Stimulated activated CD4-positive, alpha-beta T cell treated with anti-CD3 and anti-CD28 coated beads, Interleukin-4, amount 100 ng/mL, for 4 hours (primary cell): Measurements from ENCODE around the gene CNKSR3.

ENCODE experiments used
- DNase-seq, 2 experiments: peaks; one replicate each; pipeline ENCODE4 v3.0.0-alpha.2; 2020

CNKSR3 gene

DNA sequence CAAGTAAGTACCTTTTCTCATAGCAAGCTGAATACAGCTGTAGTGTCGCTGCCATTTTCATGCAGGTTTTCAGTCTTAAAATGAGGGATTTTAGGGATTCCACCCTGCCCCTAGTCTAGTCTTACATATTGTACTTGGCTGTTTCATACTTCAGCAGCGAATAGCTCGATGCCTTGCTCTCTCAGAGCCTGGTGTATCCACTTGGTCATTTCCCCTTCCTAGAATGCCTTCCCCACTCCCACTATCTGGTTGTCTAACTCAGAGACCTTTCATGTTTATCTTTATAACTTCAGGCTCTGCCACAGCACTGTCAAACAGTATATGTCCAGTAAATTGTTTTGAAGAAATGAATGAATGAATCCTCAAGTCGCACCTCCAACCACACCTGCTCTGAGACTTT is 132.8 kb downstream of the CNKSR3 start:
- no peak for DNase-seq

DNA sequence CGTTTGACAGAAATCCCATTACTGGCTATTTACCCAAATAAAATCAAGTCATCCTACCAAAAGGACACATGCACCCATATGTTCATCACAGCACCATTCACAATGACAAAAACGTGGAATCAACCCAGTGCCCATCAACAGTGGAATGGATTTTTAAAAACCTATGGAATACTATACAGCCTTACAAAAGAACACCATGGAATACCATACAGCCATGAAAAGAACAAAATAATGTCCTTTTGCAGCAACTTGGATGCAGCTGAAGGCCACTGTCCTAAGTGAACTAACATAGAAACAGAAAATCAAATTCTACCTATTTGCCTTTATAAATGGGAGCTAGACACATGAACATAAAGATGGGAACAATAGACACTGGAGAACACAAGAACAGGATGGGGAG is 136.5 kb downstream of the CNKSR3 start:
- no peak for DNase-seq

DNA sequence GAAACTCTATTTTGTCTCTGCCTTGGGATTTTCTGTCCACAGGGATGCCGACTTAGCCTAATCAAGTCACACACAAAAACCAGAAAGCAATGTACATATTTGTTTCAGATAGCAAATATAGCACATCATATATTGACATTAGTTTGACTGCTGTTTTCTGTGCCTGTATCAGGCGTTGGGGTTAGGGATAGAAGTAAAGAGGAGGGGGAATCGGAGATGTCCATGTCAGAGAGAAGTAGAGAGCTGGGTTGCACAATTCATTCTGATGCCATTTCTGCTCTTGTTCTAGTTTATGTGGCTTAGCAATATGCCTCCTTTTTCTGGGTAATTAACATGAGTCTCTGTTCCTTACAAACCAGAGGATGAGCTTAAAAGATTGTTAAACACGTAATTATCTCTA is 139.2 kb downstream of the CNKSR3 start:
- DNase-seq = no peak

DNA sequence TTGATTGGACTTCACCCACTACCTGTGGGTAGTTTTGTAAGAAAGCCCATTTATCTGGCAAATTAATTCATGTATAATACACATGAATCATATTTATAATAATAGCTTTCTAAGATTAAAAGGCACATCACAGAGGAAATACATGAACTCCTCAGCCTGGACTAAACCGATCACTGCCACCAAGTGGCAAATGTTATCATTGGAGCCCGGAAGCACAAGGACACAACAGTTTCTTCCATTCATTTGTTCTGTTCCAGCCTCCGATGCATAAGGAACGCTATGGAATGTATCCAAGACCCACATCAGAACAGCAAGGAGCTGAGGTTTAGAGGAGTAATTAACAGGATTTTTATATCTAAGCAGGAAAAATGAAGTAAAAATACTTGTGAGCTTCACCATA is 139.9 kb downstream of the CNKSR3 start:
- DNase-seq = peak in 1 of 2 experiments; percentile 17

DNA sequence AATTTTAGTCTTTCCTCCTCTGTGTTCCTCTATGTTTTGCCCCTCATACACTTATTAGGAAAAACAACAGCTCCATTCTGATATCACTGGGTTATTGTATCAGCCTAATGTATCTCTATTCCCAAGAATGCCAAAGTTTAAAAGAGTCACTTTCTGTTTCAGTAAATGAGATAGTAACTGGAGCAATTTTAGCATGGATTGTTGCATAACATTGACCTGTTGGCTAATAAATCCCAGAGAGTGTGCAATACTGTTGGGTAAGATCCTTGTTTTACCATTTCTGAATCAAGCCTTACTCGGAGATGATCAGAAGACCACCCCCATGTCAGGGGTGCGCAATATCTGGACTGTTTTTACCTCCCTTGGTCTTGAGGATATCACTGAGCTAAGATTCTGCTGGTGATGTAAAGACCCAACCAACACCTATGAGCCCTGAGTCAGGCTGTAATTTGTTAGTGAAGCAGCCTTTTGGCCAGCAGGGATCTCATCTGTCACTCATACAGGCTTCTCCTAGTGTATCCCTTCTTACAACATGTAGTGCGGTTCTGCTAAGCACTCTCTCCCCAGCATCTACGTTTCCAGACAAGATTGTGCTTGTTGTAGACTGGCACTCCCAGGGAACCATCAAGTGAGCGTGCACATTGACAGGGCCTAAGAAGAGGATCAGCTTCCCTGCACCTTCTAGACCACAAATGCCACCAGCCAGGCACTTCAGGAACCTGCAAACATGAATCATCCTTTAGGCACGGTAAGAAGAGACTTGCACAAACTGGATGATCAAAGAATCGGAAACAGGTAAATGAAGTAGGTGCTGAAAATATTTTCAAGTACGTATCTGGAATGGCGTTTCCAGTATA is 142.4 kb downstream of the CNKSR3 start:
- DNase-seq = no peak

DNA sequence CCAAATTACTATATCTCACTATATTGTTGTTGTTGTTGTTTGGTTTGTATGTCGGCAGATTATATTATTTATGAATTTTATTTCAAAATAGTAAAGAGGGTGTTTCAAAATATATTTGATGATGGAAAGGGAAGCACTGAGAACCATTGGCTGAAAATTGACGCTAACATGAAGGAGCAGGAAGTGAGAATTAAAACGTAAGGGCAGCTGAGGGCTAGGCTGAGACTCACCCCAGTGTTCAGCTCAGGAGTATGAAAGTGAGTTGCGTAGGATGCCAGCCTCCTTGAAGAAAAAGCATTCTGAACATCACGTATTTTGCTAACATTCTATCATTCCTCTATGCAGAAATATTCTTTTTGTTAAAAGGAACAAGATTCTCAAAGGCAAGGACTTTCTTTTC is 143.1 kb downstream of the CNKSR3 start:
- no peak for DNase-seq

DNA sequence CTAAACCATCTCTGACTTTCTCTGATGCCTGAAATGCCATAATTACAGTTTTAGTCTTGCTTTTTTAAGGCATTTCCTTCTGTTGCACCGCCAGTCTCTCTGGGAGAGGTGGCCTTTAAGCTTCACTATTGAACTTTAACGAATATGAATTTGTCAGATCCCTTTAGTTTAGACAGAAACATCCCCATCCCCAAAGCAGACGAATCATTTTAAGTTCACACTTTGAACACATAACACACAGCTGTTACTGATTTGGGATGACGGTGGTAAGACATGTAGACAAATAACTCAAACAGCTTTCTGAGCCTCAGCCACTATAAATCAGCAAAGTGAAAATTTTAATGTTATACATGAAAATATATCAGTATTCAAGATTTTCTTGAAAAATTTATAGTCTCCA is 146.7 kb downstream of the CNKSR3 start:
- no peak for DNase-seq

DNA sequence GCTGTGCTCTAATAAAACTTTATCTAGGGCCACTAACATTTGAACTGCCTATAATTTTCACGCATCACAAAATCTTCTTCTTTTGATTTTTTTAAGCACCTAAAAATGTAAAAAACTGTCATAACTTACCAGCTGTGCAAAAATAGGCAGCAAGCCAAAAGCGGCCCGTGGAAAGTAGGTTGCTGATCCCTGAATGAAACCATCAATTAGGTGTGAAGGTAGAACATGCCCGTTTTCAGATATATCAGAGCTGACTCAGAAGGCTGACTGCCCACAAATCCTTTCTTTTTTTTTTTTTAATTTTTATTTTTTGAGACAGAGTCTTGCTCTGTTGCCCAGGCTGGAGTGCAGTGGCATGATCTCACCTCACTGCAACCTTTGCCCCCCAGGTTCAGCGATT is 149.0 kb downstream of the CNKSR3 start:
- no peak for DNase-seq

DNA sequence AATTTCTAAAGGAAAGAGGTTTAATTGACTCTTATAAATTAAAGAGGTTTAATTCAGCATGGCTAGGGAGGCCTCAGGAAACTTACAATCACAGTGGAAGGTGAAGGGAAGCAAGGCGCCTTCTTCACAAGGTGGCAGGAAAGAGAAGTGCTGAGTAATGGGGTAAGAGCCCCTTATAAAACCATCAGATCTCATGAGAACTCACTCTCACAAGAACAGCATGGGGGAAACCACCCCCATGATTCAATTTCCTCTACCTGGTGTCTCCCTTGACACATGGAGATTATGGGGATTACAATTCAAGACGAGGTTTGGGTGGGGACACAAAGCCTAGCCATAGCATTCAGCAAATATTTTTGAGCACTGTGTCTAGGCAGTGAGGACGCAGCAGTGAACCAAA is 150.0 kb downstream of the CNKSR3 start:
- DNase-seq = no peak

DNA sequence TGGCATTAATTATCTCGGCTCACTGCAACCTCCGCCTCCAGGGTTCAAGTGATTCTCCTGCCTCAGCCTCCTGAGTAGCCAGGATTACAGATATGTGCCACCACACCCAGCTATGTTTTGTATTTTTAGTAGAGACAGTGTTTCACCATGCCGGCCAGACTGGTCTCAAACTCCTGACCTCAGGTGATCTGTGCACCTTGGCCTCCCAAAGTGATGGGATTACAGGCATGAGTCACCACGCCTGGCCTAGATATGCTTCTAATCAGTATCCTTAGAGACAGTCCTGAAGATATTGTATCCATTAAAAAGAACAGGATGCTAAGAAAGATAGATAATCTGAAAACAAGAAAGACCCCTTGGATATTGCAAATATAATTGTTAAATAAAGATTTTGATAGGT is 150.8 kb downstream of the CNKSR3 start:
- DNase-seq = no peak

DNA sequence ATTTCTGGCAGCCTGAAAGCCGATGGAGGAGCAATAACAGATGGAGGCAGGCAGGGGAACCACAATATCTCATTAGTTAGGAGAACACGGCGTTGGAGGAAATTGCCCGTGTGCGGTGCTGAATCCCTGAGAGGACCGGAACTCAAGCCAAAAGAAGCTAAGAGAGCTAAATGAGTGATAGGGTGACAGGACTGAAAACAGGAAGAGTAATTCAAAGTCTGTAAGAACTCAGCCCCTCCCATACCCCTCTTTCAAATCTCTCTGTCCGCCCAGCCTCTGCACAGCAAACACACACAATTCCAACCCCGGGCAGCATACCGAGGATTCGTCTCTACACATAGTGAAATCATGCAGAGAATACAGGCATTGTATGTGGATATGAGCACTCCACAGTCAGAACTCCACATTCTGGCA is 151.3 kb downstream of the CNKSR3 start:
- DNase-seq = no peak

DNA sequence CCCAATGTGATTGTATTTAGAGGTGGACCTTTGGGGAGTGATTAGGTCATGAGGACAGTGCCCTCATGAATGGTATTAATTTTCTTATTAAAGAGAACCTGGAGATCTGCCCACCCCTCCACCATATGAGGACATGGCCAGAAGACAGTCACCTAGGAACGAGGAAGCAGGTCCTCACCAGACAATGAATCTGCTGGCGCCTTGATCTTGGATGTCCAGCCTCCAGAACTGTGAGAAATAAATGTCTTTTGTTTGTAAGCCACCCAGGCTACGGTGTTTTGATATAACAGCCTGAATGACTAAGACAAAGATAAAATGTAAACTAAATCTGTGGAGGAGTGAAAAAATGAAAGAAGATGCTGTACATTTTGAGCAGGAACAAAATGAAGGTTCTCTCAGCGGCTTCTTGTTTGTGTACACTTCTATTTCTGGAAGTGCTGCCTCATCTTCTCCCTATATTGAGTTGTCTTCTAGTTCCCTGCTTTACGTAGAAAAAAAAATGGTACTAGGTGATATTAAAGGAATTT is 152.4 kb downstream of the CNKSR3 start:
- DNase-seq = no peak

DNA sequence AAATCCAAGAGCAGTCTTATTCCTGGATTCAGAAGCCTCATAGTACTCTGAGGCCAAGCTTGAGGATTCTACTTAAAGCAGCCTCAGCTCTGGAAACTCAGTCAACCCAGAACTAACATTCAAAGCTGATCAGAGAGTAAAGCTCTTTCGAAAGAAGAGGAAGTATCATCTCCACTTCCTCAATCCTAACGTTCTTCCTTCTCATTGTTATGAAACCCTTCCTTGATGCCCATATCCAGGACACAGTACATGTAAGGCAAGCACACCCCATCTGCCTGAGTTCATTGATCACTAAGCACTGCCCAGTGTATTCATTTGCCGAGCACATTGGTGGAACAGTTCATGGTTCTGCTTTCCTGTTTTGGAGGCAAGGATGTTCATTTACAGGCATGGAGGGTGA is 153.8 kb downstream of the CNKSR3 start, which contains the start of gene IPCEF1:
TSS of gene IPCEF1 (minus strand) at position 114 of the 400 bp plus-strand sequence. CDS start 90,856 bp downstream, outside the sequence.
- DNase-seq = no peak

DNA sequence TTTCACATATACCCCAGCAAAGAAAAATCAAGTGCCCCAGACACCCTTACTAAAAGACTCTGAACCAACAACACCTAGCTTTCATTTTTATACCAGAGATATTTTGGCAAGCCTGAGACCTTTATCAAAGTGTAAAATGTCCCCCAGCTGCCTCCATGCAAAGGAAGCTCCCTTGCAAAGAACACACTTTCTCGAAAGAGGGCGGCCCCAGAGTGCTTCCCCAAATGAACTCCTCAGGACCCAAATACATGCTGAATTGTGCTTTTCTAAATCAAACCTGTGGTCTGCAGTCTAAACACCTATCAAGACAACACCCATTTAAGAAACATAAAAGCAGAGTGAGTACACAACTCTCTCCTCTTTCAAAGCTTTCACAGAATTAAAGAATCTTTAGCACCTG is 154.4 kb downstream of the CNKSR3 start:
- DNase-seq = no peak

DNA sequence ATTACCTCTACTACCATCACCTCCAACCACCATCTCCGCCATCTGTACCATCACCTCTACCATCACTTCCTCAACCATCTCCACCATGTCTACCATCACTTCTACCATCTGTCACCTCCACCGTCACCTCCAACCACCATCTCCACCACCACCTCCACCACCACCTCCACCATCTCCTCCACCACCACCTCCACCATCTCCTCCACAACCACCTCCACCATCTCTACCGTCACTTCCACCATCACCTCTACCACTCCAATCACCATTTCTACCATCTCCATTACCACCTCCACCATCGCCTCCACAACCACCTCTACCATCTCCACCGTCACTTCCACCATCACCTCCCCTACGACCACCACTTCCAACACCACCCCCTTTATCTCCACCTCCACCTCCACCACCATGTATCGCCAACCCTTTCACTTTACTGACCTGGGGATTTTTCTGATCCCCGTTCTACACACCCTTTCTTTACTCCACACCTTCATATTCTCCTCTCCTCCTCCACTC is 156.2 kb downstream of the CNKSR3 start:
- no peak for DNase-seq

DNA sequence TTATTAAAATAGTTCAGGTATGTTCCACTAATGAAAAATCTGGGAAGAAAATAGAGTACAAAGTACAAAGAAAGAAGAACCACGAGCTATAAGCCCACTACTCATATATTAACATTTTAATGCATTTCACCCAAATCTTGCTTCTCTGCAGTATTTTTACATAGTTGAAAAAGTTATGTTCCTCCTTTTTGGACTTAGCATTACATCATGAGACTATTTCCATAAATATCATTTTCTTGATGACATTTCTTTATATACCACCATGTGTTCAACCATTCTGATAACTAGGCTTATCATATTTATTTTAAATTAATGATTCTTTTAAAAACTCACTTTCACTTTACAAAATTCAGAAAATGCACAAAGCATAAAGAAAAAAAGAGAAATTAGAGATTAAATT is 156.9 kb downstream of the CNKSR3 start:
- no peak for DNase-seq

DNA sequence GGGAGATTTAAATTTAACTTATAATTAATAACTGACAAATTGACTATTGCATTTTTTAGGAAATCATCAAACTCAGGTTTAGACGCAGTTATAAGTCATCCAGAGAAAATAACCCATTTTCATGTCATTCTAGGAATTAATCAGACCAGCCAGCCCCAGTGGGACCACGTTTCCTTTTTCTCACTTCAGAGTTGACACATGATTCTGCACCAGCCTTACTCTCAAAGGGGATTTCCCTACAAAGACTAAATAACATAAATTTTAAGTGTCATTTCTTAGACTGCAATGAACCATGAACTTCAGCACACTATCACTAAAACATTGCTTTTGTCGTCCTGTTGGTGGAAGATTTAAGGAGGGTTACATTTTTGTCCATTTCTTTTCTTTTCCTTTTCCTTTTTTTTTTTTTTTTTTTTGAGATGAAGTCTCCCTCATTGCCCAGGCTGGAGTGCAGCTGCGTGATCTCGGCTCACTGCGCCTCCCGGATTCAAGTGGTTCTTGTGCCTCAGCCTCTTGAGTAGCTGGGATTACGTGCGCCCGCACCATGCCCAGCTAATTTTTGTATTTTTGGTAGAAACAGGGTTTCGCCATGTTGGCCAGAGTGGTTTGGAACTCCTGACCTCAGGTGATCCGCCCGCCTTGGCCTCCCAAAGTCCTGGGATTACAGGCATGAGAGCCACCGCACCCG is 157.4 kb downstream of the CNKSR3 start:
- DNase-seq = no peak

DNA sequence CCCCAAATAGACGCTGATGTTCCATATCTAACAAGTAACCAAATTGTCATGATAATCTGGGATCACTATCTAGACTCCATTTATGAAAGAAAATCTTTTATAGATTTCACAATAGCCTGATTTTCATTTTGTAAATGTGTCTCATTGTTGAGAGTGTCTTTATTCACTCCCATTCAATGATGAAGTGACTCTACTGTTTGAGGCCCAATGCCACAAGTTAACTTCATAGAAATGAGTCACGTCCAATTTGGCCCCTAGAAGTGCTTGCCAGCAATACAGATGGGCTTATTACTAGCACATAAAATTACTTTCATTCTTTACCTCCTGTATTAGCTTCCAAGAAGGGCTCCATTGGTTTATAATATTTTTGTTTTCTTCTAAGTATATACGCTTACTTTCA is 160.2 kb downstream of the CNKSR3 start:
- no peak for DNase-seq

DNA sequence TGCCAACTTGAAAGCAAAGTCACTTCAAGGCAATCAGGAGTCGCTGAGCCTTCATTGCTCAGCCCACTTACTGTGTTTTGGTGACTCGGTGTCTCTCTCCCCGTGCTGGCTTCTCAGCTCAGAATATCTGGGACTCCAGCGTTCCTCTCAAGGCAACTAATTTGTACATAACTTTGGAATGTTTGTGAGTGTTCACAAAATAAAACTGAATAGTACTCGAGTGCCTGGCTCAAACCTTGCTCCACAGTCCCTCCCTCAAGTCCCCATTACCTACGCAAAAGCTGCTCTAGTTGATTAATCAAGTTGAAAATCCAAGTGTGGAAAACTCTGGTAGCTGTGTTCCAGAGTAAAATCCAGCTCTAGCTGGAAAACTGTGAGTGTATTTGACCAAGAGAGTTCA is 162.5 kb downstream of the CNKSR3 start:
- DNase-seq = no peak

DNA sequence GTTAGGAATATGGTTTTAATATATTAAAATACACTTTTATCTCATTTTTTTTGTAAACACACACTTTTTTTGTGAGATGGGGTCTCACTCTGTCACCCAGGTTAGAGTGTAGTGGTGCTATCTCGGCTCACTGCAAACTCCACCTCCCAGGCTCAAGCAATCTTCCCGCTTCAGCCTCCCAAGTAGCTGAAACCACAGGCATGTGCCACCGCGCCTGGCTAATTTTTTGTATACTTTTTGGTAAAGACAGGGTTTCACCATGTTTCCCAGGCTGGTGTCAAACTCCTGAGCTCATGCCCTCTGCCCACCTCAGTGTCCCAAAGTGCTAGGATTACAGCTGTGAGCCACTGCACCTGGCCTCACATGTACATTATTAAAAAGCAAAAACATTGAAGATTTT is 164.7 kb downstream of the CNKSR3 start:
- no peak for DNase-seq

DNA sequence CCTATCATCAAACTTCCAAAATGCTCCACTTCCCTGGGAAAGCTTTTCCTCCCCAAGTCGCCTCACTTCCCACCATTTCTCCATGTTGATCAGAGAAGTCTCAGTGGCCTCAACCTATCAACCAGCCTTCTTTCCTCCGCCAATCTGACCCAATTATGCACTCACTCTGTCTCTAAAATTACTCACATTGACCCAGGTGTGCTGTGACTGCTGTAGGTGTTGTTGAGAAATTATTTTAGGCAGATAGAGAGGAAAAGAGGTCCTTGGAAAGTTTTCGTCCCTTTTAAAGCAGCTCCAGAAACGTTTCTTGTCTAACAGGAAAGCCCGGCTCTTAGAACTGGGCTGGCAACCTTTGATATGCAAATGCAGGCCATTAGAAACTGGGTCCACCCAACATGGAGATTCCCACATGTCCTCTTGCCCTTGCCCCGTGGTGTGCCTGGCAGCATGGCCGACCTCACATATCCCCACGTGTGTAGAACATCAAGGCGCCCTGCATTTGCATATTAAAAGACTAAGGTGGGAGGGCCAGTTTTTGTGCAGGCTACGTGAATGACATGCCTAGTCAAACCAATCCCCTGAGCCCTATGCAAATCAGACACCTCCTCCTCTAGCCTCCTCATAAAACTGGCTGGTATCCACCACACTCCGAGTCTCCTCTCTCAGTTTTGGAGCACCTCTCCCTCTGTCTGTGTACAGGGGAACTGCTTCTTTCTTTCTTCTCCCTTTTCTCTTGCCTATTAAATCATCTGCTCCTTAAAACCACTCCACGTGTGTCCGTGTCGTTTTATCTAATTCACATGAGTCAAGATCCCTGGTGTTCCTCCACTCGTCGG is 166.8 kb downstream of the CNKSR3 start:
- DNase-seq = no peak

DNA sequence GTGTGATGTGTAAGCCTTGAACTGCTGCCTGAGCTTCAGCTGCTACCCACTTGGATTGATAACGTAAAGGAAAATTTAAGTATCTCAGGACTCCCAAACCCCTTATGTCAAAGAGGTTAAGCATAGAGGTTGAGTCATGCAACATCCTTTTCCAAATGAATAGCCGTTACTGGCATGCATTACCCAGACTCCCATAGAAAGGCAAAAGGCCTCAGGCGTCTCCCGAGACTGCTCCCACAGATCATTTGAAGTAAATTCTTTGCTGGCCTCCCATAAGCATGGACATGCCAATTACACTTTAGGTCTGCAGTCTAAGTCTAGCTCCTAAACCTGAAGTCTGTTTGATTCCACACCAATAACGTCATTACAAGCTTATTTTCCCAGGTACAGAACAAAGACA is 168.6 kb downstream of the CNKSR3 start:
- no peak for DNase-seq

DNA sequence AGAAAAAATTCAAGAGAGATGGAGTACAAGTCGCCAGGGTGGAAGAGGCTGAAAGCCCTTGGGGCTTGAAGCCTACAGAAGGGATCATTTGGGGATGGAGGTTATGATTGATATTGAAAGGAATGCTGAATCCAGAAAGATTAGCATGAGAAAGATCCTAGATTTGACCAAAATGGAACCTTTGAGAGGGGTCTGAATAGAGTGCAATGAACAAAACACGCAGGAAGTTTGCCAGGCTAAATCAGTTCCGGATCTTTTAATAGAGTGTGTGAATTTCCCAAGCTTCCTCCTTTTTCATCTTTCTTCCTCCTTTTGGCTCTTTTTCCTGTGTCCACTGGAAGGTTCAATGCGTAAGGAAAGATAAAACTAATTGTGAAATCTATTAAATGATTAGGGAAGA is 169.1 kb downstream of the CNKSR3 start:
- no peak for DNase-seq
